Natural killer cell (primary cell): ENCODE data around the gene ARHGAP42. TPM values are rescaled to one million over a fixed set of nuclear protein-coding genes. Genes with fewer than 3 reads are reported as not detected.

Experiments
- ATAC-seq, 3 donors: fragments of 150-1000 bp in 2 of 3; fragments of 200-7000 bp in 1 of 3; cut with Tn5 transposase; 1 replicate in 1 of 3; 2 replicates in 2 of 3; pipeline ENCODE4 v1.10.0; 2021; ENCODE audit warnings: mild to moderate bottlenecking in 2 of 3, moderate library complexity in 2 of 3
- DNase-seq, 2 donors: peaks; one replicate each; pipeline versions ENCODE4 v3.0.0 to v3.0.0-alpha.2; 2013 to 2021; ENCODE audit warnings: mixed read lengths in 1 of 2
- H3K27ac ChIP-seq: one replicate; pipeline ENCODE4 v1.5.1; 2013; ENCODE audit warnings: mild to moderate bottlenecking, low read length
- H3K27me3 ChIP-seq: one replicate; pipeline ENCODE4 v1.6.1; 2013; ENCODE audit warnings: low read length; ENCODE audit not compliant: control insufficient read depth, insufficient read depth
- H3K36me3 ChIP-seq: one replicate; pipeline ENCODE4 v1.6.1; 2013; ENCODE audit warnings: low read length; ENCODE audit not compliant: control insufficient read depth, insufficient read depth
- H3K4me1 ChIP-seq: one replicate; pipeline ENCODE4 v1.6.1; 2013; ENCODE audit warnings: low read length; ENCODE audit not compliant: control insufficient read depth, insufficient read depth
- H3K4me3 ChIP-seq: one replicate; pipeline ENCODE4 v1.5.1; 2013; ENCODE audit warnings: low read length
- H3K9me3 ChIP-seq: one replicate; pipeline ENCODE4 v1.6.1; 2013; ENCODE audit warnings: low read length; ENCODE audit not compliant: control insufficient read depth, insufficient read depth
- H3K27ac Mint-ChIP-seq, 2 donors: one replicate each; pipeline ENCODE4 v1.8.0; 2022; ENCODE audit warnings: mild to moderate bottlenecking in 2 of 2, mixed read lengths in 2 of 2, moderate library complexity in 1 of 2
- H3K27me3 Mint-ChIP-seq, 2 donors: one replicate each; pipeline ENCODE4 v1.8.0; 2022; ENCODE audit warnings: low read depth in 2 of 2, mixed read lengths in 2 of 2
- H3K36me3 Mint-ChIP-seq: one replicate; pipeline ENCODE4 v1.8.0; 2022; ENCODE audit warnings: mixed read lengths
- H3K4me1 Mint-ChIP-seq, 2 donors: one replicate each; pipeline ENCODE4 v1.8.0; 2022; ENCODE audit warnings: mixed read lengths in 2 of 2
- H3K4me3 Mint-ChIP-seq: one replicate; pipeline ENCODE4 v1.8.0; 2022; ENCODE audit warnings: mild to moderate bottlenecking, moderate library complexity, mixed read lengths
- H3K9me3 Mint-ChIP-seq, 2 donors: one replicate each; pipeline ENCODE4 v1.8.0; 2022; ENCODE audit warnings: mixed read lengths in 2 of 2
- CTCF ChIP-seq: fragments of 200-600 bp; IDR thresholded peaks from one replicate; pipeline ENCODE4 v1.8.0; 2022; ENCODE audit warnings: antibody characterized with exemption
- WGBS: methylation state at CpG from one replicate; pipeline ENCODE4 v1.1.7; 2013; ENCODE audit warnings: missing lambda C conversion rate; ENCODE audit not compliant: insufficient coverage; 5-methylcytosine and 5-hydroxymethylcytosine counted together
- intact Hi-C: fragments of 100-400 bp; cut with micrococcal nuclease; formaldehyde crosslinking; loops from one replicate; pipeline ENCODE4 v1.14.2; 2022
- total RNA-seq, 4 donors: library from RNA; stranded (reverse); fragments of 120-200 nt in 1 of 4; gene quantifications; one replicate each; pipeline versions ENCODE4 v1.2.3 to v1.2.4, GENCODE V29; 2013 to 2022

The ARHGAP42 gene
- total RNA-seq, 3 donors from 2014 or later (not counting 1 experiment from before 2014, with no cell fraction given): 6.0 to 7.6 (median 6.4) TPM

- H3K9me3 ChIP-seq: no peaks in the 10 kb centered on the region
- no peaks in the 10 kb centered on the region for H3K4me1 ChIP-seq
- Mint-ChIP-seq H3K27ac (no peak overlapping the region), H3K9me3 (peaks cover 5 to 8% of the 10 kb centered on the region in 2 donors), H3K27me3 (no peaks in the 10 kb centered on the region), H3K4me3 (no peak overlapping the region), H3K4me1 (no peaks in the 10 kb centered on the region), H3K36me3 (no peaks in the 10 kb centered on the region)
- no peak for TF ChIP-seq CTCF
- H3K36me3 ChIP-seq: no peaks in the 10 kb centered on the region
- no peaks in the 10 kb centered on the region for H3K27me3 ChIP-seq
- intact Hi-C loops: no loop called here
- H3K4me3 ChIP-seq: no peak overlapping the region
- no peak overlapping the region for H3K27ac ChIP-seq
- DNase-seq (no peak), ATAC-seq (no peak)
- WGBS: 63% methylated on average over 1 of the region's 1 CpG
These were observed 343.6 kb downstream of the ARHGAP42 start for GRCh38 chr11:101030692-101031091.

GRCh38 chr11:101031713-101032112, 344.6 kb downstream of the ARHGAP42 start:
- Mint-ChIP-seq H3K4me1 (no peaks in the 10 kb centered on the region), H3K27me3 (no peaks in the 10 kb centered on the region), H3K27ac (no peak overlapping the region), H3K9me3 (peaks cover 5 to 8% of the 10 kb centered on the region in 2 donors), H3K4me3 (no peak overlapping the region), H3K36me3 (no peaks in the 10 kb centered on the region)
- H3K9me3 ChIP-seq: no peaks in the 10 kb centered on the region
- H3K36me3 ChIP-seq: no peaks in the 10 kb centered on the region
- intact Hi-C loops: no loop called here
- no peak for DNase-seq
- 70% methylated on average over 2 of the region's 3 CpGs for WGBS
- H3K27me3 ChIP-seq: no peaks in the 10 kb centered on the region
- no peak overlapping the region for H3K27ac ChIP-seq
- ATAC-seq: no peak
- H3K4me1 ChIP-seq: no peaks in the 10 kb centered on the region
- H3K4me3 ChIP-seq: no peak overlapping the region
- no peak for TF ChIP-seq CTCF

- Histone ChIP-seq H3K27ac (no peak overlapping the region), H3K4me3 (no peak overlapping the region), H3K4me1 (no peaks in the 10 kb centered on the region), H3K9me3 (no peaks in the 10 kb centered on the region), H3K27me3 (no peaks in the 10 kb centered on the region), H3K36me3 (no peaks in the 10 kb centered on the region)
- intact Hi-C loops: no loop called here
- no peak for TF ChIP-seq CTCF
- Mint-ChIP-seq H3K4me3 (no peak overlapping the region), H3K27ac (no peak overlapping the region), H3K36me3 (no peaks in the 10 kb centered on the region), H3K4me1 (no peaks in the 10 kb centered on the region), H3K9me3 (peaks cover 8 to 10% of the 10 kb centered on the region in 2 donors), H3K27me3 (no peaks in the 10 kb centered on the region)
- DNase-seq (no peak), ATAC-seq (no peak)
These were observed 345.9 kb downstream of the ARHGAP42 start for GRCh38 chr11:101032991-101033390.

GRCh38 chr11:101034076-101034475, 347.0 kb downstream of the ARHGAP42 start:
- H3K4me1 Mint-ChIP-seq: no peaks in the 10 kb centered on the region
- H3K36me3 Mint-ChIP-seq: no peaks in the 10 kb centered on the region
- H3K27ac Mint-ChIP-seq: no peak overlapping the region
- no peak for ATAC-seq
- H3K27me3 Mint-ChIP-seq: no peaks in the 10 kb centered on the region
- H3K4me3 Mint-ChIP-seq: no peak overlapping the region
- 59% methylated on average over 4 of the region's 4 CpGs for WGBS
- no peaks in the 10 kb centered on the region for H3K27me3 ChIP-seq
- intact Hi-C loops: no loop called here
- no peak for TF ChIP-seq CTCF
- DNase-seq: no peak
- H3K4me1 ChIP-seq: no peaks in the 10 kb centered on the region
- peaks cover 8 to 10% of the 10 kb centered on the region in 2 donors for H3K9me3 Mint-ChIP-seq
- H3K27ac ChIP-seq: no peak overlapping the region
- H3K9me3 ChIP-seq: no peaks in the 10 kb centered on the region
- no peak overlapping the region for H3K4me3 ChIP-seq
- H3K36me3 ChIP-seq: no peaks in the 10 kb centered on the region
